Mesenchymal stem cell (in vitro differentiated cells and primary cell): ENCODE measurements around the gene BCL6.

ENCODE experiments used
- DNase-seq: peaks from one replicate; pipeline ENCODE4 v3.0.0-alpha.2; 2013
- H2AFZ ChIP-seq: one replicate; pipeline ENCODE4 v1.6.1; 2013; ENCODE audit warnings: low read depth, mild to moderate bottlenecking, control low read depth, inconsistent platforms, low read length, moderate library complexity
- H2AK5ac ChIP-seq: 2 replicates; pipeline ENCODE4 v1.6.1; 2013; ENCODE audit warnings: low read length, moderate library complexity, mild to moderate bottlenecking, inconsistent platforms; ENCODE audit not compliant: severe bottlenecking
- H2BK120ac ChIP-seq: one replicate; pipeline ENCODE4 v1.6.1; 2013; ENCODE audit warnings: low read depth, mild to moderate bottlenecking, inconsistent platforms, low read length, moderate library complexity
- H2BK12ac ChIP-seq, 2 experiments: one replicate each; pipeline ENCODE4 v1.6.1; 2013; ENCODE audit warnings: inconsistent platforms in 2 of 2, low read length in 2 of 2, mild to moderate bottlenecking in 2 of 2, moderate library complexity in 2 of 2, control low read depth in 1 of 2
- H2BK15ac ChIP-seq: one replicate; pipeline ENCODE4 v1.6.1; 2013; ENCODE audit warnings: mild to moderate bottlenecking, low read depth, inconsistent platforms; ENCODE audit not compliant: poor library complexity, severe bottlenecking
- H2BK5ac ChIP-seq: 2 replicates; pipeline ENCODE4 v1.6.1; 2013; ENCODE audit warnings: low read depth, mild to moderate bottlenecking, low read length, control low read depth, inconsistent platforms; ENCODE audit not compliant: poor library complexity, severe bottlenecking
- H3K14ac ChIP-seq, 2 experiments: one replicate each; pipeline ENCODE4 v1.6.1; 2013; ENCODE audit warnings: inconsistent platforms in 2 of 2, low read length in 2 of 2, control low read depth in 1 of 2, mild to moderate bottlenecking in 1 of 2, moderate library complexity in 1 of 2
- H3K18ac ChIP-seq, 2 experiments: one replicate each; pipeline ENCODE4 v1.6.1; 2013; ENCODE audit warnings: inconsistent platforms in 2 of 2, low read length in 2 of 2, control low read depth in 1 of 2, low read depth in 1 of 2, mild to moderate bottlenecking in 1 of 2
- H3K23ac ChIP-seq, 2 experiments: one replicate each; pipeline ENCODE4 v1.6.1; 2013; ENCODE audit warnings: inconsistent platforms in 2 of 2, low read length in 2 of 2, mild to moderate bottlenecking in 2 of 2, moderate library complexity in 2 of 2, control low read depth in 1 of 2
- H3K27ac ChIP-seq: 2 replicates; pipeline ENCODE4 v1.5.1; 2013; ENCODE audit warnings: mild to moderate bottlenecking, moderate library complexity, low read length, control low read depth, inconsistent platforms; ENCODE audit not compliant: poor library complexity, severe bottlenecking
- H3K27me3 ChIP-seq, 2 experiments: 2 replicates each; pipeline versions ENCODE4 v1.6.1 to v1.7.0; 2013; ENCODE audit warnings: low read length in 2 of 2, mild to moderate bottlenecking in 2 of 2, moderate library complexity in 2 of 2, control low read depth in 1 of 2, inconsistent platforms in 1 of 2; ENCODE audit not compliant: control insufficient read depth in 1 of 2, insufficient read depth in 1 of 2
- H3K36me3 ChIP-seq, 2 experiments: 2 replicates each; pipeline versions ENCODE4 v1.6.1 to v1.7.0; 2013; ENCODE audit warnings: low read length in 2 of 2, control low read depth in 1 of 2, inconsistent platforms in 1 of 2, low read depth in 1 of 2, mild to moderate bottlenecking in 1 of 2; ENCODE audit not compliant: insufficient read depth in 2 of 2, control insufficient read depth in 1 of 2
- H3K4ac ChIP-seq, 2 experiments: one replicate each; pipeline ENCODE4 v1.6.1; 2013; ENCODE audit warnings: inconsistent platforms in 2 of 2, low read length in 2 of 2, mild to moderate bottlenecking in 2 of 2, moderate library complexity in 2 of 2, control low read depth in 1 of 2, low read depth in 1 of 2
- H3K4me1 ChIP-seq: 2 replicates; pipeline ENCODE4 v1.6.1; 2013; ENCODE audit warnings: low read depth, low read length, control low read depth; ENCODE audit not compliant: control insufficient read depth, insufficient read depth
- H3K4me2 ChIP-seq: 2 replicates; pipeline ENCODE4 v1.6.1; 2013; ENCODE audit warnings: low read length, mild to moderate bottlenecking, inconsistent platforms; ENCODE audit not compliant: poor library complexity, severe bottlenecking
- H3K4me3 ChIP-seq, 2 experiments: 2 replicates each; pipeline versions ENCODE4 v1.5.1 to v1.7.0; 2013; ENCODE audit warnings: low read length in 2 of 2, mild to moderate bottlenecking in 2 of 2, control low read depth in 1 of 2, low read depth in 1 of 2; ENCODE audit not compliant: insufficient read depth in 1 of 2
- H3K79me1 ChIP-seq: replicated peaks from 2 replicates; pipeline ENCODE4 v1.6.1; 2013; ENCODE audit warnings: mild to moderate bottlenecking, control low read depth, low read length, inconsistent platforms; ENCODE audit not compliant: poor library complexity, severe bottlenecking
- H3K9ac ChIP-seq: 2 replicates; pipeline ENCODE4 v1.7.0; 2013; ENCODE audit warnings: mild to moderate bottlenecking, low read length, moderate library complexity
- H3K9me3 ChIP-seq: 2 replicates; pipeline ENCODE4 v1.7.0; 2013; ENCODE audit warnings: mild to moderate bottlenecking, low read length; ENCODE audit not compliant: control insufficient read depth
- H4K8ac ChIP-seq: one replicate; pipeline ENCODE4 v1.6.1; 2013; ENCODE audit warnings: inconsistent platforms, mild to moderate bottlenecking, low read length, moderate library complexity
- H4K91ac ChIP-seq: one replicate; pipeline ENCODE4 v1.6.1; 2013; ENCODE audit warnings: mild to moderate bottlenecking, low read length, inconsistent platforms
- WGBS: methylation state at CpG from one replicate; pipeline ENCODE4 v1.1.7; 2013; ENCODE audit warnings: mixed read lengths; 5-methylcytosine and 5-hydroxymethylcytosine counted together

The BCL6 gene

GRCh38 chr3:187781001-187781400 is 35.7 kb upstream of the BCL6 start:
- Histone ChIP-seq H2BK15ac (no peak overlapping the region), H3K4me3 (no peak overlapping the region), H2BK5ac (no peak overlapping the region), H3K9ac (no peak overlapping the region), H3K4ac (no peak overlapping the region), H3K27ac (no peak overlapping the region), H2AFZ (no peak overlapping the region), H2AK5ac (no peak overlapping the region), H3K4me2 (no peak overlapping the region), H2BK120ac (no peak overlapping the region), H3K18ac (no peak overlapping the region), H3K4me1 (no peaks in the 10 kb centered on the region), H3K23ac (no peak overlapping the region), H2BK12ac (no peak overlapping the region), H4K91ac (no peak overlapping the region), H3K9me3 (no peaks in the 10 kb centered on the region), H4K8ac (no peak overlapping the region), H3K27me3 (no peaks in the 10 kb centered on the region), H3K79me1 (no peaks in the 10 kb centered on the region), H3K14ac (no peak overlapping the region), H3K36me3 (no peaks in the 10 kb centered on the region)
- peak; percentile 9 for DNase-seq
- WGBS: 96% methylated on average over 1 of the region's 2 CpGs

- Histone ChIP-seq H2BK12ac (no peak overlapping the region), H3K27ac (no peak overlapping the region), H3K23ac (no peak overlapping the region), H3K18ac (no peak overlapping the region), H3K9ac (no peak overlapping the region), H3K4me1 (no peaks in the 10 kb centered on the region), H3K9me3 (no peaks in the 10 kb centered on the region), H3K4me3 (no peak overlapping the region), H3K4ac (no peak overlapping the region), H3K79me1 (no peaks in the 10 kb centered on the region), H2AFZ (no peak overlapping the region), H2BK120ac (no peak overlapping the region), H3K14ac (no peak overlapping the region), H2AK5ac (no peak overlapping the region), H2BK15ac (no peak overlapping the region), H3K27me3 (no peaks in the 10 kb centered on the region), H2BK5ac (no peak overlapping the region), H3K36me3 (no peaks in the 10 kb centered on the region), H4K91ac (no peak overlapping the region), H3K4me2 (no peak overlapping the region), H4K8ac (no peak overlapping the region)
- no peak for DNase-seq
- WGBS: 97% methylated on average over 2 of the region's 2 CpGs
These were observed 33.5 kb upstream of the BCL6 start for GRCh38 chr3:187778726-187779125.

- H3K27ac ChIP-seq: no peak overlapping the region
These were observed 32.2 kb upstream of the BCL6 start for GRCh38 chr3:187777331-187777941.

GRCh38 chr3:187775549-187775948 is 30.3 kb upstream of the BCL6 start:
- H3K27ac ChIP-seq: no peak overlapping the region
- no peak overlapping the region for H3K4ac ChIP-seq
- H3K9me3 ChIP-seq: no peaks in the 10 kb centered on the region
- H3K36me3 ChIP-seq: no peaks in the 10 kb centered on the region
- no peak overlapping the region for H2BK5ac ChIP-seq
- H3K23ac ChIP-seq: no peak overlapping the region
- H3K9ac ChIP-seq: no peak overlapping the region
- no peak overlapping the region for H4K8ac ChIP-seq
- no peak overlapping the region for H2BK12ac ChIP-seq
- no peaks in the 10 kb centered on the region for H3K4me1 ChIP-seq
- no peak overlapping the region for H2BK120ac ChIP-seq
- H2AK5ac ChIP-seq: no peak overlapping the region
- H3K18ac ChIP-seq: no peak overlapping the region
- H4K91ac ChIP-seq: no peak overlapping the region
- no peak overlapping the region for H3K14ac ChIP-seq
- H3K79me1 ChIP-seq: no peaks in the 10 kb centered on the region
- H3K4me3 ChIP-seq: no peak overlapping the region
- H2BK15ac ChIP-seq: no peak overlapping the region
- no peaks in the 10 kb centered on the region for H3K27me3 ChIP-seq
- H2AFZ ChIP-seq: no peak overlapping the region
- no peak overlapping the region for H3K4me2 ChIP-seq
- 100% methylated on average over 1 of the region's 1 CpG for WGBS
- DNase-seq: no peak

More at GRCh38 chr3:187777331-187777941, 32.2 kb upstream of the BCL6 start:
- no peak overlapping the region for H3K18ac ChIP-seq
- 71% methylated on average over 6 of the region's 6 CpGs for WGBS
- H4K91ac ChIP-seq: no peak overlapping the region
- H2BK5ac ChIP-seq: no peak overlapping the region
- no peak overlapping the region for H3K4me3 ChIP-seq
- no peak overlapping the region for H3K23ac ChIP-seq
- no peak overlapping the region for H2AK5ac ChIP-seq
- H3K4me2 ChIP-seq: no peak overlapping the region
- no peak overlapping the region for H3K4ac ChIP-seq
- no peak overlapping the region for H2BK12ac ChIP-seq
- no peaks in the 10 kb centered on the region for H3K27me3 ChIP-seq
- H2AFZ ChIP-seq: no peak overlapping the region
- H2BK15ac ChIP-seq: no peak overlapping the region
- H3K9ac ChIP-seq: no peak overlapping the region
- DNase-seq: peak; percentile 12
- H3K36me3 ChIP-seq: no peaks in the 10 kb centered on the region
- H3K14ac ChIP-seq: no peak overlapping the region
- no peaks in the 10 kb centered on the region for H3K9me3 ChIP-seq
- H3K79me1 ChIP-seq: no peaks in the 10 kb centered on the region
- no peaks in the 10 kb centered on the region for H3K4me1 ChIP-seq
- no peak overlapping the region for H2BK120ac ChIP-seq
- no peak overlapping the region for H4K8ac ChIP-seq
